HPDE6-E6E7 (cell line): Measurements from ENCODE around the gene MUS81.

ENCODE experiments used
- DNase-seq: peaks from one replicate; pipeline ENCODE4 v3.0.0; 2011; ENCODE audit warnings: missing footprints; ENCODE audit errors: extremely low spot score

The MUS81 gene

DNA sequence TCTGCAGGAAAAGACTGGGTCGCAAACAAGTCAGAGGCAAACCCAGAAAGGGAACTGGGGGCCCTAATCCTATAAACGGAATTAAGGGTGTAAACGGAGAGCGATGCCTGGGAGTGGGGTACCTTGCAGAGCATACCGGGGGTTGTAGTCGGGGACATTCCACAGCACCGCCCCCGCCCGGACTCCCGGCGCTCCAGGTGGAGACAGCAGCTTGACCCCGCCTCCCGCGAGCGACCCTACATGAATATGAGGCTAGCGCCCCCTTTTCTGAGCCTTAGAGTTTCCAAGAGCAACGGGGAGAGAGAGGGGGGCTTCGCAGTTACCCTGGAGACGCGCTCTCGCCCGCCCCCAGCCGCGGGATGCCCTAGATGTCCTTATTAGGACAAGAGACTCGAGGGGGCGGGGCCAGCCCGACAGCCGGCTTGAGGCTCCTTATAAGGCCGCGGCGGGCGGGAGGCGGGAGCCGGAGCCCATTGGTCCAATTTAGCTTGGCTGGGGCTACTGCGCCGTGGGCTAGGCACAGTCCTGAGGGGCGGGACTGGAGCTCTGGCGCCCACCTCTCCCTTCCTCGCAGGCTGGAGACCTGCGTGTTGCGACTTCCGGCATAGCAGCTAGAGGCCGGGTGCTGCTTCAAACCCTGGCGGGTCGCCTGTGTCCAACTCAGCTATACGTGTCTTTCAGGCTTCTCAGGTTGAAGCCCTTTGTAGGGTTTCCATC, 980 bp upstream of the MUS81 start:
- peak; percentile 86 for DNase-seq

DNA sequence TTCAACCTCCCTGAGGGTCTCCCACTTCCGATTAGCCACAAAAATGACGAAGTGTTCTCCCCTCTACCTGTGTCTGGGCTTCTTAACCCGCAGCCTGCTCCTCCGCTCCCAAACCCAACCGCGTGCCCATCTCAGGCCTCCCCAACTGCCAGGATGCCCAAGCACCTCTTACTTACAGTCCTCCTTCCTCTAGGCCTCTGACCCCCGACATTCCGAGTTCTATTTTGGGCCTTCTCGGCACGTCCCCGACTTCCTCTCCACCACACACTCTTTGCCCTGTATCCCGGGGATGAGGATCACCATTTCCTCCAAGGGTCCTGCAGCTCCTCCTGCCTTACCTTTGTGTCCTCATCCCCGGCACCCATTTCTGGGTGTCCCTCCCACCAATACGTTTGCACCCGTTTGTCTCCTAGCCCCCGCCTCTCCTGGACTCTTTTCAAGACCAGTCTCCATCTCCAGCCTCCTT, 388 bp upstream of the MUS81 start:
- DNase-seq: no peak

DNA sequence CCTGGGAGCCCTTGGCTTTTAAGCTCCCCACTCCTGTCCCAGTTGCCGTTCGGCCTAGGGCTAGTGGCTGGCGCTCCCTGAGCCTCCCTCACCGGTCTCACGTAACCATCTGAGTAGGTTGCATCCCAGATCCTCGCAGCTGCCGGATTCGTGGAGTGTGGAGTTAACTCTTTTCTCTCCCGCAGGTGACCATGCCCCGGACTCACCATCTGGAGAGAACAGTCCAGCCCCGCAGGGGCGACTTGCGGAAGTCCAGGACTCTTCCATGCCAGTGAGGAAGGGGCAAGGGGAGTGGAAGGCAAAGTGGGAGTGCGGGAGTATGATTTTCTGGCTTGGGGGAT, 902 bp downstream of the MUS81 start:
- DNase-seq: no peak

DNA sequence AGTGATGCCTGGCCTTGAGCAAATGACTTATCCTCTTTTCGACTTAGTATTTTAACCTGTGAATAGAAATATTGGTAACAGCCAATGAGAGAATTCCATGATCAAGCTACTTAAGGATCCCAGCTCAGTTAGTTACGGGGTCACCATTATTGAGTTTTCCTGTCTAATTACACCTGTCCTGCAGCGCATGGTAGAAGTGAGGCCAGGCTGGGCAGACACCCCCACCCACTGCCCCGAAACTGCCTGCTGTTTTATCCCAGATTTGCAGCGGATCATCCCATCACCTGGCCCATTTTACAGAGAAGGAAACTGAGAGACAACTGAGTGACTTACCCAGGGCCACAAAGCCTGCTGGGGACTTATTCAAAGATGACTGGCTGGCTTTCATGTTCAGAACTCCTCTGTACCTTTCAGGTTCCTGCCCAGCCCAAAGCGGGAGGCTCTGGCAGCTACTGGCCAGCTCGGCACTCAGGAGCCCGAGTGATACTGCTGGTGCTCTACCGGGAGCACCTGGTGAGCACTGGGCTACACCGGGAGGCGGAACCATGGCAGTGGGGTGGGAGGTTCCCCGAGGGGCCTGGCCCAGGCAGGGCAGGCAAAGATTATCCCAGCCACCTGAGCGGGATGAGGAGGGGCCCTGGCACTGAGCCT, 1.4 kb downstream of the MUS81 start:
- DNase-seq: no peak

DNA sequence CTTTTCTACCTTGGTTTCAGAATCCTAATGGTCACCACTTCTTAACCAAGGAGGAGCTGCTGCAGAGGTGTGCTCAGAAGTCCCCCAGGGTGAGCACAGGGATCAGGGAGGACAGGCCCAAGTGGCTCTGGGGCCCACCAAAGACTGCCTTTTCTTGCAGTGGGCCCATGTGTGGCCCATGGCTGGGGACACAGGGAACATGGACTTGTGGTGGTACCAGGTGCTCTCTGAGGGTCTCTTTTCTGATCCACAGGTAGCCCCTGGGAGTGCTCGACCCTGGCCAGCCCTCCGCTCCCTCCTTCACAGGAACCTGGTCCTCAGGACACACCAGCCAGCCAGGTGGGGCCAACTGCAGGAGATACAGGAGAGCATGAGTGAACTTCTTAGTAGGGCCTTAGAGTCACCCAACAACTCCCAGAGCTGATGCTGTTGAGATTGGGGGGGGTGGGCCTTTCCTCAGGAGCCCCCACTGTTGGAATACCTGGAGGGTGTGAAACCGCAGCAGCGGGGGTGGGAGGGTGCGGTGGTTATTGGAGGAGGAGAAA, 2.0 kb downstream of the MUS81 start:
- no peak for DNase-seq

DNA sequence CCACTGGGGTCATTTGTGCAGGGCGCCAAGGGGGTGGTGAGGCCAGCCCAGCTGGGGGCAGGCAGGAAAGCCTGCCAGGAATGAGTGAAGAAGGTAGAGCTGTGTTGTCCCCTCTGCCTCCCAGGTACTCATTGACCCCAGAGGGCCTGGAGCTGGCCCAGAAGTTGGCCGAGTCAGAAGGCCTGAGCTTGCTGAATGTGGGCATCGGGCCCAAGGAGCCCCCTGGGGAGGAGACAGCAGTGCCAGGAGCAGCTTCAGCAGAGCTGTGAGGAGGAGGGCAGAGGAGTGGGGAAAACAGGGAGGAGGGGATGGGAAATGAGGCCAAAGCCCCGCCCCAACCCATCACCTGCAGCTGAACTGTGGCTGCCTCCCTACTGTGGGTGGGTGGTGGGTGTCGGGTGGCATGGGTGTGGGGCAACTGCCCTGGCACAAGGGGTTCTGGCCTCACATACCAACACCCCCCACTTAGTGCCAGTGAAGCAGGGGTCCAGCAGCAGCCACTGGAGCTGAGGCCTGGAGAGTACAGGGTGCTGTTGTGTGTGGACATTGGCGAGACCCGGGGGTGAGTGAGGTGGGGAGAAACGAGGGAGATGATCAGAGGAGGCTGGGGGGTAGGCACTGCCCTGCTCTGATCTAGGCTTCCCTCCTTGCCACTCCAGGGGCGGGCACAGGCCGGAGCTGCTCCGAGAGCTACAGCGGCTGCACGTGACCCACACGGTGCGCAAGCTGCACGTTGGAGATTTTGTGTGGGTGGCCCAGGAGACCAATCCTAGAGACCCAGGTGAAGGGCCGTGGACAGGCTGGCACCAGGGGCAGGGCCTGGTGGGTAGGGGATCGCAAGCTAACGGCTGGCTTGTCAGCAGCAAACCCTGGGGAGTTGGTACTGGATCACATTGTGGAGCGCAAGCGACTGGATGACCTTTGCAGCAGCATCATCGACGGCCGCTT, 3.0 kb downstream of the MUS81 start:
- DNase-seq: no peak

DNA sequence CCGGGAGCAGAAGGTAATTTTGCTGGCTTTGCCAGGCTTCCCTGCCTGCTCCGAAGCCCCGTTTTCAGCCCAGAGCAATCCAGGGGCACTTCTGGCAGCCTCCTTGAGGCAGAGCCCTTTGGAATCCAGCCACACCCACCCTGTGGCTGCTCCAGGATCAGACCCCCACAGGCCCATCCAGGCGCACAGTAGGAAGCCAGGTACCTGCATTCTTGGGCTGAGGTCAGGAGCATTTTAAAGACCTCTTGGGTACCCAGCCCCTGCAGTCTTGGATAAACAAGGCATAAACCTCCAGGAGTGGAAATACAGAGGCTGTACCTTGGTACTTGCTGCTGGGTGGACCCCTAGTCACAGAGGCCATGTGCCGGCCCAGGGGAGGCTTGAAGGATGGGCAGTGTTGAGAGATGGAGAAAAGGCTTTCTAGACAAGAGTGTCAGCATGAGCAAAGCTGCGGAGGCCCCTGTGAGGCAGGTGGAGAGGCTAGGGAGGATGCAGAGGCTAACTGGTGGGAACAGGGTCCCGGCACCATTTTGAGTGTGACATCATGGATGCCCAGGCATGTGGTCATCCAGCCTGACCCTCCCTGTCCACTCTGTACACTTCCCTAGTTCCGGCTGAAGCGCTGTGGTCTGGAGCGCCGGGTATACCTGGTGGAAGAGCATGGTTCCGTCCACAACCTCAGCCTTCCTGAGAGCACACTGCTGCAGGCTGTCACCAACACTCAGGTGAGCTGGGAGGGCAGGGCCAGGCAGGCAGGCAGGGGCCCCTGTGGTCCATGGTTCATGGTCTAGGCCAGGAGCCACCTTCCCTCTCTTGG, 3.9 kb downstream of the MUS81 start:
- no peak for DNase-seq

DNA sequence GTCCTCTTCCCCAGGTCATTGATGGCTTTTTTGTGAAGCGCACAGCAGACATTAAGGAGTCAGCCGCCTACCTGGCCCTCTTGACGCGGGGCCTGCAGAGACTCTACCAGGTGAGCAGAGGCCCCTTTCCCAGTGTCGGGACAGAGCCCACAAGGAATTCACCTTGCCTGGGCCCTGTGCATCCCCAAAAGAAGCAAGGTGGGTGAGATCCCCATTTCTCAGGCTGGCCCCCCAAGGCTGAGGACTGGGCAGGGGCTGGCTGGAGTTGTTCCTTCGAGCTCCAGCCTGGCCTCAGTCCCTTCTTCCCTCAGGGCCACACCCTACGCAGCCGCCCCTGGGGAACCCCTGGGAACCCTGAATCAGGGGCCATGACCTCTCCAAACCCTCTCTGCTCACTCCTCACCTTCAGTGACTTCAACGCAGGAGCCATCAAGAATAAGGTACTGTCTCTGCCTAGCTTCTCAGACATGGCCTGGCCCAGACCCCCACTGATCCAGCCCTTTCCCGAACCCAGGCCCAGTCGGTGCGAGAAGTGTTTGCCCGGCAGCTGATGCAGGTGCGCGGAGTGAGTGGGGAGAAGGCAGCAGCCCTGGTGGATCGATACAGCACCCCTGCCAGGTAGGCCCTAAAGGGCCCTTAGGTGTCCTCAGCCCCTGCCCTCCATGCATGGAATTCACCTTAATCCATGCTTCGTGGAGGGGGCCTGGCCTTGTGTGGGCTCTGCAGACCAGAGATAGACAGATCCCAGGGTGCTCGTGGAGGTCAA, 4.7 kb downstream of the MUS81 start:
- DNase-seq: no peak

DNA sequence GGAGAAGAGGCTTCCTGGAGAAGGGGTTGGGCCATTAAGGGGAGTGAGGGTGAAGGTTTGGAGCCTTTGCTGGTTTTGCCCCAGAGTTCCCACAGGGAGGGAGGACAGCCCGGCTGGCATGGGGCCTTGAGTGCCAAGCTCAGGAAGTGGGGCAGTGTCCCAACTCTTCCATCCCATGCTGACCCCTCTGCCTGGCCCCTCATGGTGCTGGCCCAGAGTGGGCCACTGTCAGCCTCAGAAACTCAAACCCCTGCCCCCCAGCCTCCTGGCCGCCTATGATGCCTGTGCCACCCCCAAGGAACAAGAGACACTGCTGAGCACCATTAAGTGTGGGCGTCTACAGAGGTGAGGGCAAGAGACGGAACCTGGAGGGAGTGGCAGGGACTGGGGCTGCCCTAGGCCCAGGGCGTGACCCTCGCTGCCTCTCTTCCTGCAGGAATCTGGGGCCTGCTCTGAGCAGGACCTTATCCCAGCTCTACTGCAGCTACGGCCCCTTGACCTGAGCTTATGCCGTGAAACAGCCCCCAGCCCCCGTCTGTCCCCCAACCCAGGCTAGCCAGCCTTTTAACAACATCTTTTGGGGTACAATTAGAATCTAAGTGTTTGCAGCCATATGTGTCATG, 5.4 kb downstream of the MUS81 start:
- no peak for DNase-seq

DNA sequence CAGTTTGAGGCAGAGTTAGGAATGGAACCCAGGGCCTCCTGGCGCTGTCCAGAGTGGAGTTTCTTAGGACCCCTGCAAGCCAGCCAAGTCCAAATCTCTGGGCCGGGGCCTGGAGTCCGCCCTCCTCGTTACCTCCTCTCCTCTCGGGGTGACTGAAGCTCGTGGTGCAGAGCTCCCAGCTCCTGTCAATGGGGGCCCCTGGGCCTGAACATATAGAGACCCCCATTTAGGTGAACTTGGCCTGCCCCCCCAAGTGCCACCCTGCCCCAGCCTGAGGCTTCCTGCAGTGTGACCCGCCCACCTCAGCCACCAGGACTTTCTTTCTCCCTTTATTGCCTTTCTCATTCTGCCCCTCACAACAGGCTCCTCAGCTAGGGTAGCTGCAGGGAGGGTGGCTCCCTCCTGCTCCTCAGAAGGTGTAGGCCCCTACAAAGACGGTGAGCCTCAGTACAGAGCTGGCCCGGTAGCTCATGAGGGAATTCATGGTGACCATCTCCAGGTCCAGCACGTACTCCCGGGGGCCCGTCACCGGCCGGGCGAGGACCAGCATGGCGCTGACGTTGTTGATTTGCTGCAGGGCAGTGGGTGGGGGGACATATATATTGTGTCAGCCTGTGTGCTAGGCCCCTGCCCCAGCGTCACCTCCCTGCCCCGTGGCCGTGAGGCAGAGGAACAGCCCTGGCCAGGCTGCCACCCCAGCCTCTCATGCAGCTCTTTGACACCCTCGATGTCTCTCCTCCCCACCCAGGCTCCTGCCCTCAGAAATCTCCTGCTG, 6.5 kb downstream of the MUS81 start:
- DNase-seq: no peak

DNA sequence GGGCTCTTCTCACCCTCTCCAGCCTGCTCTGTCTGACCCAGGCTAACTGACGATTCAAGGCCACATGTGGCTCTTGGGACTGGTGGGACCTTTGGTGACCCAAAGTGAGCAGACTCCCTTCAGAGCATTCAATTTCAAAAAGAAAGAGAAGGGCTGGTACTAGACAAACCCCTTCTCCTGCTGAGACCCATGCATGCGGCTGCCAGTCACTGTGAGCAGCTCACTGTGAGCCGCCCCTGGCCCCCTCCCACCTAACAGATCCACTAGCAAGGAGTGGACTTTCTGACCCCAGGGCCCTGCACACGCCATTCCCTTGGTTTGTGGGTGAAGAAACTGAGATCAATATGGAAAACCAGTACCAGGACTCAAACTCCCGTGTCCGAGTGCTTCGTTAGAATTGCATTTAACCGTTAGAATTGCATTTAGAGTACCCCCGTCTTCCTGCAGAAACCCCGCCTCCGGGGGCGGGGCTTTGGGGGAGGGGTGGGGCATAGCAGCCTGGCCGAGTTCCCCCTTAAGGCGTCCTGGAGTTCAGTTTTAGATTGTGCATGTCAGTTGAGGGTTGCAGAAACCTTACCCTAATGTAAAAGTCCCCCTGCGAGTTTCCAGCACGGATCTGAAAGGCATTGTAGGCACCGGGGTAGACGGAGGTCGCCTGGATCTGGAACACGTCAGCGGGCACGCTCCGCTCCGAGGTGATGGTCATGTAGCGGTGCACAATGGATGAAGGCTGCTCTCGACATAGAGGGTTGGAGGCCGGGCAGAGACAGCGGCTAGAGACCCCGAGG, 7.2 kb downstream of the MUS81 start:
- DNase-seq: no peak

DNA sequence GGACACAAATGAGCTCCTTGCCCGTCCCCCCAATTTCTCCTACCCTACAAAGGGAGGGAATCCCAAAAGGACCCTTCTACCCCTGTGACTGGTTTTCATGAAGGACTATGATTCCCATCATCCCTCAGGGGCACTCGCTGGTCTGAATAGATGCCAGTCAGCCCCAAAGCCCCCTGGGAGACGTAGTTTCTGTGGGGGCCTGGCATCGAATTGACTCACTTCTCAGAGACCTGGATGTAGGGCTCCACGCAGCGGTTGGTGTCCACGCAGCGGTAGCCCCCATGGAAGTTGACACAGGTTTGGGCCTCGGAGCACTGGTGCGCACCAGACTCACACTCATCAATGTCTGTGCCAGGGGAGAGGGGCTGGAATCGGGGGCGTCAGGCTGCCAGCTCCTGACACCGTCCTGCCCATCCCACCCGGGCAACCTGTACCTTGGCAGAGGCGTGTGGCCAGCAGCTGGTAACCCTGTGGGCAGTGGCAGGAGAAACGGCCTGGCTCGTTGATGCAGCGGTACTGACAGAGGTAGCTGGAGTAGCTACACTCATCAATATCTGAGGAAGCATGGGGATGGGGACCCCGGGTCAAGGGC, 7.9 kb downstream of the MUS81 start:
- no peak for DNase-seq

DNA sequence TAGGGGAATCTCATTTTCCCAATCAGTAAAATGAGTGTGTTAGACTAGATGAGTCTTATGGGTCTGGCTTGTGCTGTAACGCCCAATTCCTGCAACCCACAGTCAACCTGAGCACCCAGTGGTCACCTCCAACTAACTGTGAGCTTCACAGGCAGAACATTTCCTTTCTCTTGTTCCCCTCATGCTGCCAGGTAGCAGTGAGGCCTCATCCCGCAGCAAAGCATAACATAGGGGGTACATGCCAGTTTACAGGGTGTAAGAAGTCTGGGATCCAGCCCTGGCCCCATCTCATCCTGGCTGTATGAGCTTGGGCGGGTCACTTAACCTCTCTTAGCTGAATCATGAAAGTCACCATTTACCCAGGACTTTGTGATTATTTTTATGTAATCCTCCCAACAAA, 8.7 kb downstream of the MUS81 start:
- no peak for DNase-seq

DNA sequence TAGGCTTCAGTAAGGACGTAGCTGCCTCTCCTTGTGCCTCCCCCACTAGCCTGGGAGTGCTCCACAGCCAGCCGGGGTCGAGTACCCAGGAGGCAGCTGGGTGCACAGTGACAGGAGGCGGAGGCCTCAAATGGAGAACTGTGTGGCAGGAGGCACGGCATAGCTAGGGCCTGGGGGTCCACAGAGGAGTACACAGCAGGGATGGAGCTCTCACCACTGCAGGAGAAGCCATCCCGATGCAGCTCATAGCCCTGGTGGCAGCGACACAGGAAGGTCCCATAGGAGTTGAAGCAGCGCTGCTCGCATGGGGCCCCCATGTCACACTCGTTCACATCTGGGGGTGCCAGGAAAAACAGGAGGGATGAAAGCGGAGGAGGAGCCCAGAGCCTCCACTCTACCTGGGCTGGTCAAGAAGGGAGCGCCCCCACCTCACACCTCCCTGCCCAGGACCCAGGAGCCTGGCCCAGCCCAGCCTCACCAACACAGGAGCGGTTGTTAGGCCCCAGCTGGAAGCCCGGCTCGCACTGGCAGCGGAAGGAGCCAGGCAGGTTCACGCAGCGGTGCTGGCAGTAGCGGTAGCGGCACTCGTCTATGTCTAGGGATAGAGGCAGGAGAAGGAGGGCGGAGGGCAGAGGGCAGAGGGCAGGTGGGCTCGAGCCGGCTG, 9.5 kb downstream of the MUS81 start:
- no peak for DNase-seq

DNA sequence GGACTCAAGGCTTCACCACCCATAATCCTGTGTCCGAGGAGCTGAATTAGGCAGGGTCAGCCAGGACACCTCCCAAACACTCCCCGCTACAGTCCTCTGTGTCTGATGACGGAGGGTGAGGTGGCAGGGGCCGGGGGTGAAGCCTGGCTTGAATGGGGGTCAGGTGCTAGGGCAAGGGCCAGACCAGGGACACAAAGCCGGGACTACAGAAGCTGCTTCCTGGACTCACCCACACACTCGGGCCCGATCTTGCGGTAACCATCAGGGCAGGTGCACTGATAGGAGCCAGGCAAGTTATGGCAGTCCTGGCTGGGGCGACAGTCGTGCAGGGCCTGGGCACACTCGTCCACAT, 10.1 kb downstream of the MUS81 start:
- no peak for DNase-seq

DNA sequence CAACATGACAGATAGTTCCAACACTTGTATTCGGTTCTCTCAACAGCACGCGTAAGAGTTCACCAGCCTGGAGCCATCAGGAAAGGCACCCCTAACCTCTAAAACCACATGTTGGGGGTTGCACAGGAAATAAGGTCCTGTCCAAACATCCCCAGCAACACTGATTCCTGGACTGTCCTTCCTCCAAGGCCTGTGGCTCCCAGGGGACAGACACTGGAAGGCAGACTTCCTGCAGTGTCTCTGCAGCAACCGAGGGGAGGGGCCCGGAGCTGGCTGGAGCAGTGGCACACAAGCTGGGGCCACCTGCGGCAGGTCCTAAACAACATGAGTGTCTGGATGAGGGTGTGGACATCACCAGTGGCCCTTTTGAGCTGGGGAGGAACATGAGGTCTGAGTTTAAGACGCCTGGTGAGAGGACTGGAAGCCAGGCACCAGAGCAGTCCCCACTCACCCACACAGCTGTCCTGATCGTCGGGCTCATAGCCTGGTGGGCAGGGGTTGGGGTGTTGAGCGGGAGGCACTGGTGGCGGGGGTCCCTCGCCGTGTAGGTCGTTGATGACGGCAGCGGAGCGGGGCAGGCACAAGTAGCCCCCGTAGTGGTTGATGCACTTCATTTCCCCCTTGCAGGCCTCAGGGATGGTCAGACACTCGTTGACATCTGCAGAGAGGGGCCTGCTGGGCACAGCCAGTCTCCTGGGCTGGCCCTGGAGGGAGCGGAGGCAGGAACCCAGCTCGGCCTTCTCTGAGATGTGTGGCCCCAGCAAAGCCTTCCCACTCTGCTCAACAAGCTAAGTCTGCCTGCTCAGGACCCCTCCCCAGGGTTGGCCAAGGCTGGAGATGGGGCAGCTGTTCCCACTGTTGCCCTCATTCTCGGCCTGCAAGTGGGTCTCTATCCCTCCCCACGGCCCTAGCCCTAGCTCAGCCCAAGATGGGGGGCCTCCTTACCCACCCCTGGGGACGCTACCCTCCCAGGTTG, 10.8 kb downstream of the MUS81 start:
- DNase-seq: no peak
